Measurements from ENCODE around the gene PABPN1L. TPM values are rescaled to one million over a fixed set of nuclear protein-coding genes. Genes with fewer than 3 reads are reported as not detected.

Gene PABPN1L
- total RNA-seq, 3 donors from 2014 or later = not detected

DNA sequence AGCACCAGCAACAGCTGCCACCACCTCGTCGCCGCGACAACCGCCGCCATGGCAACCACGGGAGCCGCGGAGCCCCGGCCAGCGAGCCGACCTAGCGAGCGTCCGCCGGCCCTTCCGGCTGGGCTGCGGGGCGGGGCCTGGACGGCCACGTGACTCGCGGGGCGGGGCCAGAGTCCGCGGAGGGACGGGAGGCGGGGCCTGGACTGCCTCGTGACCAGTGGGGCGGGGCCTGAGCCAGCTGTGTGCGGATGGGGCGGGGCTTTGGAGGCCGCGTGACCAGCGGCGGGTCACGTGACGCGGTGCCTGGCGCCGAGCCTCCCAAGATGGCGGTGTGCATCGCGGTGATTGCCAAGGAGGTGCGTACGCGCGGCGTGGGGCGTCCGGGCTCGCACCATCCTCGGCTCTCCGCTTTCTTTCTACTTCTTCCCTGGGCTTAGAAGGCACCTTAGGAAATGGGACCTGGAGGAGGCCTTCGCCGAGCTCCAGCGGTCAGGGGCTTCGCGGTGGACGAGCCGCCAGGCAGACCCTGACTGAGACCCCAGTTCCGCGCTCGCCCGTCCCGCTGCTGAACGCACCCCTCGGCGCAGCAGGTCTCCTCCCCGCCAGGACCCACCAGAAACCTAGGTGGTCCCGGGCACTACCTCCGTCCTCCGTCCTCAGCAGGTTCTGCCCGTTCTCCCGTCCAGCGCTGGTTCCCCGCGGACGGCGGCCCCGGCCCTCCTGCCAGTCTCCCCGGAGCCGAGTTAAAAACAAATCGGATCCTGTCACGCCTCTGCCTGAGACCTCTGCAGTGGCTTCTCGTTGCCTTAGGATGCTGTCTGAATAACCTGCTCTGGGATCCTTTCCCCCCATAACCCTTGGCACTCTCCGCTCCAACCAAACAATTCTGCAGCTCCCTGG, 9.4 kb downstream of the PABPN1L start, which contains the start of the genes GALNS and TRAPPC2L:
GALNS (minus strand) TSS at position 120 of the 900 bp plus-strand sequence; CDS start at position 50, 70 bp downstream.
TRAPPC2L (plus strand) TSS at position 300 of the 900 bp plus-strand sequence; CDS start at position 324, 24 bp downstream.
- intact Hi-C loops (cut with DNase I; ENCODE audit: low total_unique reads) = loop anchor here (1.0 kb wide), 1 partner anchor 13 kb away; no protein-coding TSS in a partner anchor
- no peaks in the 10 kb centered on the region for H3K27me3 ChIP-seq
- TF ChIP-seq POLR2AphosphoS5 (IDR thresholded peaks at IDR 0.05) (peak; percentile 85 to 92 (median 88)), POLR2A (IDR thresholded peaks at IDR 0.05) (peak; percentile 46)
- TF ChIP-seq, protein P1, sequence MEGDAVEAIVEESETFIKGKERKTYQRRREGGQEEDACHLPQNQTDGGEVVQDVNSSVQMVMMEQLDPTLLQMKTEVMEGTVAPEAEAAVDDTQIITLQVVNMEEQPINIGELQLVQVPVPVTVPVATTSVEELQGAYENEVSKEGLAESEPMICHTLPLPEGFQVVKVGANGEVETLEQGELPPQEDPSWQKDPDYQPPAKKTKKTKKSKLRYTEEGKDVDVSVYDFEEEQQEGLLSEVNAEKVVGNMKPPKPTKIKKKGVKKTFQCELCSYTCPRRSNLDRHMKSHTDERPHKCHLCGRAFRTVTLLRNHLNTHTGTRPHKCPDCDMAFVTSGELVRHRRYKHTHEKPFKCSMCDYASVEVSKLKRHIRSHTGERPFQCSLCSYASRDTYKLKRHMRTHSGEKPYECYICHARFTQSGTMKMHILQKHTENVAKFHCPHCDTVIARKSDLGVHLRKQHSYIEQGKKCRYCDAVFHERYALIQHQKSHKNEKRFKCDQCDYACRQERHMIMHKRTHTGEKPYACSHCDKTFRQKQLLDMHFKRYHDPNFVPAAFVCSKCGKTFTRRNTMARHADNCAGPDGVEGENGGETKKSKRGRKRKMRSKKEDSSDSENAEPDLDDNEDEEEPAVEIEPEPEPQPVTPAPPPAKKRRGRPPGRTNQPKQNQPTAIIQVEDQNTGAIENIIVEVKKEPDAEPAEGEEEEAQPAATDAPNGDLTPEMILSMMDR (IDR thresholded peaks at IDR 0.05) = no peak
- no peaks in the 10 kb centered on the region for H3K36me3 ChIP-seq
- DNase-seq (ENCODE audit: low spot score in 2 of 2) = peak; percentile 98 to 100
- no peaks in the 10 kb centered on the region for H3K9me3 ChIP-seq
- H3K4me3 ChIP-seq = peak within 1 kb of the TSS; percentile 68 to 97 (median 75)
- H3K4me1 ChIP-seq = peaks cover 0 to 7% of the 10 kb centered on the region in 2 donors
- H3K27ac ChIP-seq = peak within 1 kb of the TSS; percentile 79 to 91

DNA sequence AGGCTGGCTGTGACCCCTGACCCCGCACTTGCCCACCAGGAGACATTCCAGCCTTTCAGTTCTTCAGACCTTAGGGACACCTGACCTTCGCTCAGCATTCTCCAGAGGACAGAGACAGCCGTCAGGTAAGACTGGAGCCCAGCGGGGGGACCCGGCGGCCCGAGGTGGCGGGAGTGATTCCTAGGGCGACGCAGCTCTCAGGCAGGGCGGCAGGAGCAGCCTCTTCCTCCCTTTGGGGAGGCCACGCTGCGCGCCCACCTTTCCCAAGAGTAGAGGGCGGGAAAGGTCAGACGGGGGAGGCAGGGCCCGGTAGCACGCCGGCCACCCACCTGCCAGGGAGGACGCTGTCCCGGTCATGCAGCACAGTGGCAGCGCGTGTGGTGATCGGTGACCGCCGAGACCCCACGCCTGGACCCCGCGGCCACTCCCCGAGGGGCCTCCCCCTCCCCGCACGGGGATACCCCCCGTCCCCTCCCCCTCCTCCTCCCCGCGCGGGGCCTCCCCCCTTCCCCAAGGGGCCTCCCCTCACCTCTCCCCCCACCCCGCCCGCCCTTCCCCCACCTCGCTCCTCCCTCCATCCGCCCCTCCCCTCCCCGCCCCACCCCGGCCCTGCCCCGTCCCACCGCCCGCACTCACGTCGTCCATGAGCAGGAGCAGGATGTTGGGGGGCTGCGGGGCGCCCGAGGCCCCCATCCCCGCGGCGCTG, 10.2 kb downstream of the PABPN1L start:
- H3K9me3 ChIP-seq = no peaks in the 10 kb centered on the region
- peak overlapping the region; percentile 68 to 97 (median 75) for H3K4me3 ChIP-seq
- H3K4me1 ChIP-seq = peaks cover 0 to 7% of the 10 kb centered on the region in 2 donors
- H3K27ac ChIP-seq = peak overlapping the region; percentile 79 to 91
- intact Hi-C loops (cut with DNase I; ENCODE audit: low total_unique reads) = loop anchor here (1.0 kb wide), 1 partner anchor 12 kb away; no protein-coding TSS in a partner anchor
- TF ChIP-seq, protein P1 (IDR thresholded peaks at IDR 0.05) = no peak
- TF ChIP-seq POLR2A (IDR thresholded peaks at IDR 0.05) = no peak
- TF ChIP-seq POLR2AphosphoS5 (IDR thresholded peaks at IDR 0.05) = no peak
- DNase-seq (ENCODE audit: low spot score in 2 of 2) = no peak
- no peaks in the 10 kb centered on the region for H3K36me3 ChIP-seq
- no peaks in the 10 kb centered on the region for H3K27me3 ChIP-seq

DNA sequence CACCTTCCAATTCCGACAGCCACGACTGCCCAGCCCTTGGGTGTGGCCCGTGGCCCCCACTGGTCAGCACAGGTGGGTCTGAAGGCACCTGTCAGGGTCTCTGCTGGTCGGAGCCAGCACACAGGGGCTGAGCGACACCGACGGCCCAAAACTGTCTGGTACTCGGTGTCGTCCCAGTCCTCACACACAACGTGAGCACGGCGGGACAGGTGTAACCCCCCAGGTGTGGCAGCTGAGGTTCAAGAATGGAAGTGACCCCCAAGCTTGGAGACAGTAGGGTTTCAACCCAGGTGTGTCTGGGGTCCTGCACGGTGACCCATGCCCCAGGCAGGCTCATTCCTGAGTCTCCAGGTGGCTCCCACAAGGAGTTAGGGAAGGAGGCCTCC, 10.7 kb downstream of the PABPN1L start:
- TF ChIP-seq POLR2AphosphoS5 (IDR thresholded peaks at IDR 0.05) = no peak
- TF ChIP-seq POLR2A (IDR thresholded peaks at IDR 0.05) = no peak
- TF ChIP-seq, protein P1 (IDR thresholded peaks at IDR 0.05) = no peak
- Histone ChIP-seq H3K27ac (peak overlapping the region in 1 of 2 donors; percentile 91), H3K4me3 (peak overlapping the region; percentile 68 to 97 (median 75)), H3K9me3 (no peaks in the 10 kb centered on the region), H3K4me1 (peaks cover 0 to 7% of the 10 kb centered on the region in 2 donors), H3K27me3 (no peaks in the 10 kb centered on the region), H3K36me3 (no peaks in the 10 kb centered on the region)
- intact Hi-C loops (cut with DNase I; ENCODE audit: low total_unique reads) = loop anchor here (1.0 kb wide), 1 partner anchor 11 kb away; no protein-coding TSS in a partner anchor
- DNase-seq (ENCODE audit: low spot score in 2 of 2) = peak in 1 of 2 donors; percentile 19

DNA sequence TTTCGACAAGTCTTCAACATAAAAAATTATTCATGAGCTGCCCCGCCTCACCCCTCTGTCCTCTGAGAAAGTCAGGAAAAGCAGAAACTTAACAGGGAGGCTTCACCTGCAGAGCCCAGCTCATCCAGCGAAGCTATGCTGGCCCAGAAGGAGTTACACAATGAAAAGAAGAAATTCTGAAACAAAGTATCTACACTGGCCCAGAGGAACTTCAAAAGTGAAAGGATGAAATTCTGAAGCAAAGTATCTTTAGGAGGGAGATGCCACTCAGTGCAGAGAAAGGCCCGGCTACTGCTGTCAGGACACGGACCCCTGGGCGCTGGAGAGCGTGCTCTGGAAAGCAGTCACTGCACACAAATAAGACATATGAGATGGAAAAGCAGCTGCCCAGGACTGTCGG, 11.3 kb downstream of the PABPN1L start:
- DNase-seq (ENCODE audit: low spot score in 2 of 2) = no peak
- Histone ChIP-seq H3K4me3 (no peak overlapping the region), H3K27ac (no peak overlapping the region), H3K4me1 (peaks cover 0 to 7% of the 10 kb centered on the region in 2 donors), H3K27me3 (no peaks in the 10 kb centered on the region), H3K9me3 (no peaks in the 10 kb centered on the region), H3K36me3 (no peaks in the 10 kb centered on the region)
- intact Hi-C loops (cut with DNase I; ENCODE audit: low total_unique reads) = no loop called here
- TF ChIP-seq POLR2AphosphoS5 (IDR thresholded peaks at IDR 0.05) (no peak), POLR2A (IDR thresholded peaks at IDR 0.05) (no peak)
- TF ChIP-seq, protein P1 (IDR thresholded peaks at IDR 0.05) = no peak
